HepG2 (cell line): ENCODE measurements around the gene EIF4E1B. TPM values are rescaled to one million over a fixed set of nuclear protein-coding genes. Genes with fewer than 3 reads are reported as not detected.

Experiments
- AGO1 ChIP-seq: fragments of 200-400 bp; formaldehyde crosslinking; IDR thresholded peaks from 2 replicates; pipeline ENCODE4 v1.6.1; 2017; ENCODE audit warnings: mild to moderate bottlenecking, low read depth, low read length, moderate library complexity; ENCODE audit not compliant: poor library complexity, severe bottlenecking
- FOXA1 ChIP-seq, 2 experiments: fragments of 450-650 bp in 1 of 2; sonication (generic) in 1 of 2; formaldehyde crosslinking in 1 of 2; IDR thresholded peaks; 2 replicates each; pipeline versions ENCODE4 v1.4.0 to v1.6.1; 2016 to 2020; ENCODE audit warnings: missing genetic modification reagents in 1 of 2
- FOXP1 ChIP-seq, 2 experiments: fragments of 450-650 bp in 1 of 2; IDR thresholded peaks; 2 replicates each; pipeline ENCODE4 v1.6.1; 2017 to 2018; ENCODE audit warnings: antibody characterized with exemption in 1 of 2
- IKZF1 ChIP-seq: fragments of 450-650 bp; IDR thresholded peaks from 2 replicates; pipeline ENCODE4 v1.7.1; 2016
- KLF12 ChIP-seq: sonication (generic); formaldehyde crosslinking; IDR thresholded peaks from 2 replicates; pipeline ENCODE4 v1.4.0; 2020; ENCODE audit warnings: missing genetic modification reagents, borderline replicate concordance
- LCORL ChIP-seq, 2 experiments: fragments of 450-650 bp in 1 of 2; sonication (generic) in 1 of 2; formaldehyde crosslinking in 1 of 2; IDR thresholded peaks; 2 replicates each; pipeline versions ENCODE4 v1.5.0 to v1.6.1; 2017 to 2020; ENCODE audit warnings: antibody characterized with exemption in 1 of 2, missing genetic modification reagents in 1 of 2
- NONO ChIP-seq, 2 experiments: fragments of 450-650 bp in 1 of 2; sonication (generic) in 1 of 2; formaldehyde crosslinking in 1 of 2; IDR thresholded peaks in 1 of 2; conservative IDR thresholded peaks in 1 of 2; 2 replicates each; pipeline versions ENCODE4 v1.6.1 to v1.8.0; 2017 to 2022; ENCODE audit warnings: mild to moderate bottlenecking in 1 of 2, missing genetic modification reagents in 1 of 2, moderate library complexity in 1 of 2
- PLSCR1 ChIP-seq: sonication (generic); formaldehyde crosslinking; IDR thresholded peaks from 2 replicates; pipeline ENCODE4 v1.5.0; 2020; ENCODE audit warnings: missing genetic modification reagents, mild to moderate bottlenecking, borderline replicate concordance
- RBM39 ChIP-seq: fragments of 200-400 bp; formaldehyde crosslinking; IDR thresholded peaks from one replicate; pipeline ENCODE4 v1.6.1; 2018; ENCODE audit warnings: antibody characterized with exemption, mild to moderate bottlenecking, low read depth, low read length; ENCODE audit not compliant: poor library complexity, severe bottlenecking
- SOX6 ChIP-seq, 2 experiments: fragments of 450-650 bp in 1 of 2; sonication (generic) in 1 of 2; formaldehyde crosslinking in 1 of 2; IDR thresholded peaks; 2 replicates each; pipeline versions ENCODE4 v1.4.0 to v1.6.1; 2017 to 2020; ENCODE audit warnings: antibody characterized with exemption in 1 of 2, mild to moderate bottlenecking in 1 of 2, missing genetic modification reagents in 1 of 2
- THAP9 ChIP-seq: sonication (generic); formaldehyde crosslinking; IDR thresholded peaks from 2 replicates; pipeline ENCODE4; 2020; ENCODE audit warnings: missing genetic modification reagents, mild to moderate bottlenecking, borderline replicate concordance
- ZBTB37 ChIP-seq: sonication (generic); formaldehyde crosslinking; IDR thresholded peaks from 2 replicates; pipeline ENCODE4 v1.4.0; 2020; ENCODE audit warnings: mild to moderate bottlenecking, missing genetic modification reagents
- ZNF207 ChIP-seq: fragments of 450-650 bp; IDR thresholded peaks from 2 replicates; pipeline ENCODE4 v1.6.1; 2016; ENCODE audit warnings: antibody characterized with exemption, borderline replicate concordance
- ZNF280B ChIP-seq: sonication (generic); formaldehyde crosslinking; IDR thresholded peaks from 2 replicates; pipeline ENCODE4 v1.5.0; 2020; ENCODE audit warnings: missing genetic modification reagents, mild to moderate bottlenecking, borderline replicate concordance
- ZNF326 ChIP-seq: sonication (generic); formaldehyde crosslinking; IDR thresholded peaks from 2 replicates; pipeline ENCODE4 v1.4.0; 2020; ENCODE audit warnings: missing genetic modification reagents, borderline replicate concordance
- ZNF431 ChIP-seq: sonication (generic); formaldehyde crosslinking; IDR thresholded peaks from 2 replicates; pipeline ENCODE4 v1.9.0; 2022; ENCODE audit warnings: missing genetic modification reagents, low read depth, mild to moderate bottlenecking, borderline replicate concordance
- ZNF501 ChIP-seq: sonication (generic); formaldehyde crosslinking; IDR thresholded peaks from 2 replicates; pipeline ENCODE4 v1.5.1; 2020; ENCODE audit warnings: mild to moderate bottlenecking, moderate library complexity, missing genetic modification reagents
- ZNF580 ChIP-seq: IDR thresholded peaks from 2 replicates; pipeline ENCODE4 v1.6.1; 2016; ENCODE audit warnings: low read depth, borderline replicate concordance
- ZNF619 ChIP-seq: sonication (generic); formaldehyde crosslinking; IDR thresholded peaks from 2 replicates; pipeline ENCODE4 v1.4.0; 2020; ENCODE audit warnings: mild to moderate bottlenecking, missing genetic modification reagents
- polyA plus RNA-seq, 8 experiments: library from polyadenylated mRNA; depleted of rRNA in 3 of 8; stranded (reverse) in 7 of 8; unstranded in 1 of 8; fragments of >200 nt; fragmentation: Illumina TruSeq in 4 of 8; extraction: Trizol in 4 of 8; gene quantifications; 2 replicates each; pipeline versions ENCODE4 v1.2.1 to v1.2.3, GENCODE V29; 2011 to 2016; ENCODE audit warnings: low read depth in 4 of 8, missing spikeins in 1 of 8, mixed read lengths in 1 of 8; ENCODE audit not compliant: insufficient read depth in 1 of 8
- total RNA-seq, 5 experiments: library from RNA; depleted of rRNA; stranded (reverse); fragments of >200 nt; fragmentation: Illumina TruSeq; extraction: Trizol; gene quantifications; 2 replicates each; pipeline ENCODE4 v1.2.3, GENCODE V29; 2016; ENCODE audit warnings: low read depth in 1 of 5

EIF4E1B gene
- total and polyA plus RNA-seq, 2 of the 13 experiments (the other 11 are each of a cell fraction or from before 2014, with no cell fraction given): not detected

- TF ChIP-seq SOX6 (IDR thresholded peaks at IDR 0.05) (peak; percentile 50; the same call in 1 of the 2 replicates), SOX6 (CRISPR knock-in tag; IDR thresholded peaks at IDR 0.05) (no peak), AGO1 (no peak), ZNF280B (CRISPR knock-in tag) (no peak), IKZF1 (peak; percentile 90; the same call in 1 of the 2 replicates), FOXP1 (IDR thresholded peaks at IDR 0.05) (peak; percentile 58), FOXP1 (CRISPR knock-in tag; IDR thresholded peaks at IDR 0.05) (no peak), ZNF207 (0 out of 2 replicates have a peak, but pooled peaks have one; percentile 73), ZNF326 (CRISPR knock-in tag) (no peak), ZNF431 (no peak), LCORL (IDR thresholded peaks at IDR 0.05) (peak; percentile 15; the same call in 1 of the 2 replicates), LCORL (CRISPR knock-in tag; IDR thresholded peaks at IDR 0.05) (no peak), ZNF501 (CRISPR knock-in tag) (no peak), THAP9 (no peak), ZNF580 (CRISPR knock-in tag) (no peak), NONO (IDR thresholded peaks at IDR 0.05) (0 out of 2 replicates have a peak, but pooled peaks have one; percentile 61), NONO (CRISPR knock-in tag; conservative IDR thresholded peaks at IDR 0.05) (no peak), KLF12 (CRISPR knock-in tag) (no peak), ZNF619 (CRISPR knock-in tag) (no peak), PLSCR1 (CRISPR knock-in tag) (no peak), FOXA1 (IDR thresholded peaks at IDR 0.05) (peak; percentile 55), FOXA1 (CRISPR knock-in tag; IDR thresholded peaks at IDR 0.05) (no peak), RBM39 (no peak), ZBTB37 (CRISPR knock-in tag) (no peak)
Observed at GRCh38 chr5:176588297-176588696, 42.2 kb upstream of the EIF4E1B start (continued).
